Choroid plexus epithelial cell (primary cell): ENCODE measurements around the gene PITX3.

ENCODE experiments used
- DNase-seq: peaks from one replicate; pipeline ENCODE4 v3.0.0-alpha.2; 2010; ENCODE audit warnings: low read depth
- H3K4me3 ChIP-seq: 2 replicates; pipeline ENCODE4 v1.5.1; 2011; ENCODE audit warnings: low read depth, mild to moderate bottlenecking, control low read depth, low read length, moderate library complexity
- TF ChIP-seq, protein P1 (sequence below): conservative IDR thresholded peaks from 2 replicates; pipeline ENCODE4 v1.5.1; 2011; ENCODE audit warnings: low read depth, mild to moderate bottlenecking, control low read depth, inconsistent platforms, low read length, moderate library complexity

The PITX3 gene

DNA sequence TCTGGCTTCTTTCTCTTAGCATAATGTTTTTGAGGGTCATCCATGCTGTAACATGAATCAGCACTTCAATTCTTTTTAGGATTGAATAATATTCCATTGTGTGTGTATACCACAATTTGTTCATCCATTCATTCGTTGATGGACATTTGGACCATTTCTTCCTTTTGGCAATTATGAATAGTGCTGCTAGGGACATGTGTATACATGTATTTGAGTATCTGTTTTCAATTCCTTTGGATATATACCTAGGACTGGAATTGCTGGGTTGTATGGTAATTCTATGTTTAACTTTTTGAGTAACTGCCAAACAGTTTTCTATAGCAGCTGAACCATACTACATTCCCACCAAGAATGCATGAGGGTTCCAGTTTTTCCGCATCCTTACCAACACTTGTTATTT is 43.2 kb upstream of the PITX3 start:
- H3K4me3 ChIP-seq: no peak overlapping the region
- no peak for DNase-seq
- TF ChIP-seq, protein P1, sequence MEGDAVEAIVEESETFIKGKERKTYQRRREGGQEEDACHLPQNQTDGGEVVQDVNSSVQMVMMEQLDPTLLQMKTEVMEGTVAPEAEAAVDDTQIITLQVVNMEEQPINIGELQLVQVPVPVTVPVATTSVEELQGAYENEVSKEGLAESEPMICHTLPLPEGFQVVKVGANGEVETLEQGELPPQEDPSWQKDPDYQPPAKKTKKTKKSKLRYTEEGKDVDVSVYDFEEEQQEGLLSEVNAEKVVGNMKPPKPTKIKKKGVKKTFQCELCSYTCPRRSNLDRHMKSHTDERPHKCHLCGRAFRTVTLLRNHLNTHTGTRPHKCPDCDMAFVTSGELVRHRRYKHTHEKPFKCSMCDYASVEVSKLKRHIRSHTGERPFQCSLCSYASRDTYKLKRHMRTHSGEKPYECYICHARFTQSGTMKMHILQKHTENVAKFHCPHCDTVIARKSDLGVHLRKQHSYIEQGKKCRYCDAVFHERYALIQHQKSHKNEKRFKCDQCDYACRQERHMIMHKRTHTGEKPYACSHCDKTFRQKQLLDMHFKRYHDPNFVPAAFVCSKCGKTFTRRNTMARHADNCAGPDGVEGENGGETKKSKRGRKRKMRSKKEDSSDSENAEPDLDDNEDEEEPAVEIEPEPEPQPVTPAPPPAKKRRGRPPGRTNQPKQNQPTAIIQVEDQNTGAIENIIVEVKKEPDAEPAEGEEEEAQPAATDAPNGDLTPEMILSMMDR: no peak

DNA sequence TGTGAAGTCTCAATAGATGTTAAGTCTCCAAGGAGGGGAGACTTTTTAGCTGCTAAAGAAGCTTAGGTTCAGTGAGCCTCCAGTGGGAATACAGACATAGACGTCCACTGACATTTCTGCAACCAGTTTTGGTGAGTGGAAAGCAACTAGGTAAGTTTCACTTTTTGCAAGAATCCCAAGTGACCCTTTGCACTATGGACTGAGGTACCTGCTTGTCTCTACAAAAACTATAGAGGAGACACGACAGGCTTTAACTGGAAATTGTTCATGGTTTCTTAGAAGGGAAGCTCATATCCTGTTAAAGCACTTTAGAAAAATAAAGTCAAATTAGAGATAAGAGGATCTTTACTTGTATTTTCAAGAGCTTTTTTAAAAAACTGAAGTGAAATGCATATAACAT is 42.6 kb upstream of the PITX3 start:
- TF ChIP-seq, protein P1: no peak
- no peak overlapping the region for H3K4me3 ChIP-seq
- no peak for DNase-seq

DNA sequence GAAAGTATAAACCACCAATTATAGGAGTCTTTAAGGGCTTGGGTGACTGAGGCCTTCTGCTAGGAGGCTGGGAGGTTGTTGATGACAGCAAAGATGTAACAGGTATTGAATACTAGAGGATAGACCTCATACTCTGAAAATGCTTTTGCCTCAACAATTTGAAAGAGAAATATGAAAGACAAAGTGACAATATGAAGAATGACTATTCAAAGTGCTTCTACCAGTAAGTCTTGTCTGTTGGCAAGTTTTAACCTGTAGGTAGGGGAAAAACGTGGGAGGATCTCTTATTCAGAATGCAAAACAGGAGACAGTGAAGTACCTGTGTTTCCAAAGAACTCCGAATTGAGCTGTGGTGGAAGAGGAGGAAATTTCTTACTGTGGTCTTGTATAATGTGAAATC is 42.2 kb upstream of the PITX3 start:
- TF ChIP-seq, protein P1: no peak
- no peak overlapping the region for H3K4me3 ChIP-seq
- DNase-seq: no peak

DNA sequence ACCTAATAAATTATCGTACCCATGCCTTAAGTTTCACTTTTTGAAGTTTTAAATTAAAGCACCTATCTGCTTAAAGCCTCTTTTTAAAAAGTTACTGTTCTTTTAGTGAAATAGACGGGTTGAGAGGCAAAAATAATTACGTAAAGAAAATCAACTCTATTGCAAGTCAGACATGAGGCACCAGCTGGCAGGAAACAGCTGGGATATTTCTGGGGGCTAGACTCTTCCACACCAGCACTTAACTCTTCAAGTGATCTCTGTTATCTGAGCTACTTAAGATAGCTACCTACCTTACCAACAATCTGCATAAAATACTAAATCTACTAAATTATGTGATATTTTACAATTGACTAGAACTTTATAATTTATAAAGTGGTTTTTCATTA is 39.8 kb upstream of the PITX3 start:
- DNase-seq: peak; percentile 57
- TF ChIP-seq, protein P1: no peak
- no peak overlapping the region for H3K4me3 ChIP-seq

DNA sequence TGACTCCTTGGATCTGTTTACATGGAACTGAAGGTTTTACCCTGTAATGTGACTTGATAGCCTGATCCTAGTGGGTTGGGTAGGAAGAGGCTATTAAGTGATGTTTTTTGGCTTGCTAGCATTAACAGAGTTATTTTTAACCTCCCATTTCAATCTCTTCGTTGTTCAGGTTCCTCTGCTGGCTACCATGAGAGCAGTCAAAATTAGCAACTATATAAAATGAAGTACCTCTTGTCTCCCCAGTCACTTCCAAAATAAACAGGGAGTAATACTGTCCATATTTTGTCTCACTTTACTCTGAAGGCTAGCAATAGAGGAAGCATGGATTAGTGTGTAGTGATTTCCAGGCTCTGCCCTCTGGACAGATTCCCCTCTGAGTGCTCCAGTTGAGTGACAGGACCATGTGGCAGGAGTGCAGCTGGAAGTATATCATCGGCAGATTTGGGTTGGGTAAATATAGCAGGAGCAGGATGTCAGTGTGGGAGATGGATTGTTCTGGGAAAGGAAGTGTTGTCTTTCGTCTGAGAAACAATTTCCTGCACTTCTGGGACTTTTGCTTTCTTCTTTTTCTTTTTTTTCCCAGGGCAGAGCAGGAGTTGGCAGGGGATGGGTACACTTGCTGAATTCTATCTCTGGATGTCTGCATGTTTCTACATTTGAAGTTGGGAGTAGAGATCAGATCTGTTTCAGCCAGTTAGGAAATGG is 39.2 kb upstream of the PITX3 start:
- no peak overlapping the region for H3K4me3 ChIP-seq

DNA sequence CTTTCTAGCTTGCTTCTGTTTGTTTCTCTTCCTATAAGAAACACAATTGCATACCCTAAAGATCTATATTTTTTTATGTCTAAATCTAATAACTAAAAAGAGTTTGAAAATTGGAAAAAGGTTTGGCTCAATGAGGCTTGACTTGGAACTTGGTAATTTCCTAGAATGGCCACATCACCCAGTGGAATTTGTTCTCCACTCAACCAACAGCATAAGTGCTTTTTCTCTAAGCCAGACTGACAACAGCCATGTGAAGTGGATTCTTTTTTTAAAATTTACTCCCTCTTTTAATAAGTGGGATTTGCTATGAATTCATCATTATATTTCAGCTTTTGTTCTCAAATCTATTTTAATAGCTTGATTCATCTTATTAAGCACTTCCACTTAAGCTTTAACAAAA is 37.8 kb upstream of the PITX3 start:
- H3K4me3 ChIP-seq: no peak overlapping the region
- TF ChIP-seq, protein P1: no peak
- DNase-seq: no peak

More for the DNA sequence above, 39.2 kb upstream of the PITX3 start:
- DNase-seq: peak; percentile 30
- TF ChIP-seq, protein P1: no peak

DNA sequence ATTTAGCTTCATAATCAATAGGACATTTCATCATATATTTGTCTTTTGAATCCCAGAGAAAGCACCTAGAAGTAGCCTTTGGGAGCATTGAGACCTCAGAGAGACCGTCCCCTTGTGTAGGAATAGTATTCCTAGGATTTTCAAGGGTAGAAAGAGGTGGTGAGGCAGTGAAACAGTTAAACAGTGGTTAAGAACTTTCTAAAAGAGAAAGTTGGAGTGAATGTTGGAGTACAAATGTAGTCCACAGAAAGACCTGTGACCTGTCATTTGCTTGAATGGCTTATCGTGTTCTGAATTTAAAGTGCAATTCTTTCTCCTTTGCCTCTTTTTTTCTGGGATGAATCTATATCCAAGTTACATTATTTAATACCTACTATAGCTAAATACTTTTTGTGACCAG is 34.0 kb upstream of the PITX3 start:
- TF ChIP-seq, protein P1: no peak
- no peak overlapping the region for H3K4me3 ChIP-seq
- DNase-seq: no peak
